HepG2 (cell line): ENCODE data around the gene KRT14. TPM values are rescaled to one million over a fixed set of nuclear protein-coding genes. Genes with fewer than 3 reads are reported as not detected.

ENCODE experiments used
- ATAC-seq: fragments of 200-7000 bp; cut with Tn5 transposase; 3 replicates; pipeline ENCODE4 v1.9.1; 2020; ENCODE audit warnings: mild to moderate bottlenecking, moderate library complexity
- BruUV-seq: library from RNA; stranded (reverse); fragments of 400-500 nt; replicated peaks from 2 replicates; lab custom pipeline; 2021; lab: Mats Ljungman, UMichigan
- CTCF ChIA-PET: fragments of 300-600 bp; formaldehyde crosslinking; extraction: SDS; loops from one replicate; lab custom pipeline; 2021; ENCODE audit warnings: low total read pairs, inconsistent platforms, low intra/inter-chr PET ratio; lab: Yijun Ruan, JAX
- POLR2A ChIA-PET: fragments of 350-600 bp; sonication (Branson Sonifier 250); formaldehyde crosslinking; loops from one replicate; lab custom pipeline; 2020; ENCODE audit warnings: antibody characterized with exemption, inconsistent platforms; lab: Yijun Ruan, JAX
- DNase-seq: peaks from one replicate; pipeline ENCODE4 v3.0.0-alpha.2; 2015; ENCODE audit warnings: low spot score
- FAIRE-seq: peaks from 3 replicates; lab custom pipeline; 2011; peaks lifted over from hg19 to GRCh38; lab: Jason Lieb, UNC
- H2AFZ ChIP-seq: one replicate; pipeline ENCODE4 v1.6.1; 2011; ENCODE audit warnings: low read length, inconsistent platforms
- H3K27ac ChIP-seq: fragments of 300-600 bp; 3 replicates; pipeline ENCODE4 v1.8.0; 2011; ENCODE audit warnings: mixed run types, mild to moderate bottlenecking, mixed read lengths, low read length, inconsistent platforms; ENCODE audit not compliant: insufficient read depth; ENCODE audit errors: extremely low read length
- H3K27me3 ChIP-seq, 2 experiments: fragments of 200-600 bp in 1 of 2; 2 replicates in 1 of 2; 3 replicates in 1 of 2; pipeline versions ENCODE4 v1.6.0 to v1.8.0; 2011; ENCODE audit warnings: low read length in 2 of 2, mild to moderate bottlenecking in 2 of 2, moderate library complexity in 2 of 2, inconsistent platforms in 1 of 2; ENCODE audit not compliant: insufficient read depth in 2 of 2, control insufficient read depth in 1 of 2
- H3K36me3 ChIP-seq, 2 experiments: fragments of 200-600 bp in 1 of 2; replicated peaks in 1 of 2; 2 replicates in 1 of 2; 3 replicates in 1 of 2; pipeline versions ENCODE4 v1.5.1 to v1.8.0; 2011; ENCODE audit warnings: low read length in 2 of 2, inconsistent platforms in 1 of 2; ENCODE audit not compliant: insufficient read depth in 2 of 2, control insufficient read depth in 1 of 2
- H3K4me1 ChIP-seq: 2 replicates; pipeline ENCODE4 v1.5.1; 2012; ENCODE audit warnings: low read length, inconsistent platforms; ENCODE audit not compliant: insufficient read depth
- H3K4me2 ChIP-seq: 2 replicates; pipeline ENCODE4 v1.6.0; 2011; ENCODE audit warnings: low read depth, low read length, inconsistent platforms
- H3K4me3 ChIP-seq, 3 experiments: fragments of 200-600 bp in 1 of 3; sonication (generic), shearing (Covaris generic) in 1 of 3; replicated peaks in 1 of 3; 2 replicates each; pipeline ENCODE4 v1.5.1; 2011 to 2016; ENCODE audit warnings: low read length in 3 of 3, inconsistent platforms in 2 of 3, low read depth in 2 of 3, mild to moderate bottlenecking in 2 of 3, control low read depth in 1 of 3, mixed read lengths in 1 of 3; ENCODE audit not compliant: insufficient read depth in 1 of 3
- H3K79me2 ChIP-seq: one replicate; pipeline ENCODE4 v1.6.1; 2011; ENCODE audit warnings: low read length, inconsistent platforms; ENCODE audit not compliant: insufficient read depth
- H3K9ac ChIP-seq: 2 replicates; pipeline ENCODE4 v1.6.0; 2011; ENCODE audit warnings: mild to moderate bottlenecking, low read depth, low read length, inconsistent platforms; ENCODE audit not compliant: insufficient read depth
- H3K9me3 ChIP-seq: 2 replicates; pipeline ENCODE4 v1.5.1; 2012; ENCODE audit warnings: mild to moderate bottlenecking, low read length
- H4K20me1 ChIP-seq: 2 replicates; pipeline ENCODE4 v1.6.0; 2011; ENCODE audit warnings: inconsistent platforms, mild to moderate bottlenecking, low read length, moderate library complexity; ENCODE audit not compliant: insufficient read depth
- ARNT ChIP-seq: fragments of 450-650 bp; IDR thresholded peaks from 2 replicates; pipeline ENCODE4 v1.6.1; 2017
- TBP ChIP-seq: sonication (generic); formaldehyde crosslinking; IDR thresholded peaks from 2 replicates; pipeline ENCODE4 v1.5.0; 2020; ENCODE audit warnings: missing genetic modification reagents
- ZBTB40 ChIP-seq, 2 experiments: fragments of 450-650 bp in 1 of 2; sonication (generic) in 1 of 2; formaldehyde crosslinking in 1 of 2; IDR thresholded peaks; 2 replicates each; pipeline versions ENCODE4 v1.6.1 to v1.8.0; 2016 to 2022; ENCODE audit warnings: antibody characterized with exemption in 1 of 2, mild to moderate bottlenecking in 1 of 2, missing genetic modification reagents in 1 of 2
- ZNF550 ChIP-seq: sonication (generic); formaldehyde crosslinking; IDR thresholded peaks from 2 replicates; pipeline ENCODE4 v1.4.0; 2020; ENCODE audit warnings: mild to moderate bottlenecking, missing genetic modification reagents, borderline replicate concordance
- ZNF563 ChIP-seq: sonication (generic); formaldehyde crosslinking; IDR thresholded peaks from 2 replicates; pipeline ENCODE4 v1.8.0; 2022; ENCODE audit warnings: mild to moderate bottlenecking, moderate library complexity, missing genetic modification reagents
- ZNF574 ChIP-seq: sonication (generic); formaldehyde crosslinking; IDR thresholded peaks from 2 replicates; pipeline ENCODE4 v1.4.0; 2020; ENCODE audit warnings: missing genetic modification reagents
- ZXDC ChIP-seq: sonication (generic); formaldehyde crosslinking; IDR thresholded peaks from 2 replicates; pipeline ENCODE4 v1.5.0; 2020; ENCODE audit warnings: mild to moderate bottlenecking, missing genetic modification reagents
- whole genome bisulfite sequencing: methylation state at CpG from one replicate; pipeline ENCODE4 v1.1.6; 2017; ENCODE audit warnings: low lambda C conversion rate; 5-methylcytosine and 5-hydroxymethylcytosine counted together
- in situ Hi-C: cut with HindIII; loops from 2 replicates; pipeline ENCODE4 v1.10.0; 2017; ENCODE audit warnings: low pct_unique_long_range_greater_than_20kb; ENCODE audit not compliant: extremely low pct_ligation_motif_present
- intact Hi-C: fragments of 100-400 bp; cut with micrococcal nuclease; formaldehyde crosslinking; loops from one replicate; pipeline ENCODE4 v1.10.0; 2022; ENCODE audit not compliant: unreplicated experiment
- polyA plus RNA-seq, 8 experiments: library from polyadenylated mRNA; depleted of rRNA in 3 of 8; stranded (reverse) in 7 of 8; unstranded in 1 of 8; fragments of >200 nt; fragmentation: Illumina TruSeq in 4 of 8; extraction: Trizol in 4 of 8; gene quantifications; 2 replicates each; pipeline versions ENCODE4 v1.2.1 to v1.2.3, GENCODE V29; 2011 to 2016; ENCODE audit warnings: low read depth in 4 of 8, missing spikeins in 1 of 8, mixed read lengths in 1 of 8; ENCODE audit not compliant: insufficient read depth in 1 of 8
- total RNA-seq, 5 experiments: library from RNA; depleted of rRNA; stranded (reverse); fragments of >200 nt; fragmentation: Illumina TruSeq; extraction: Trizol; gene quantifications; 2 replicates each; pipeline ENCODE4 v1.2.3, GENCODE V29; 2016; ENCODE audit warnings: low read depth in 1 of 5

KRT14 gene
- total and polyA plus RNA-seq, 2 of the 13 experiments (the other 11 are each of a cell fraction or from before 2014, with no cell fraction given), result 0.09 TPM; not detected in 1

GRCh38 chr17:41567317-41567716 lies 19.4 kb downstream of the KRT14 start:
- Histone ChIP-seq H3K4me3 (no peak overlapping the region), H2AFZ (no peak overlapping the region), H3K4me1 (0 out of 2 replicates have a peak, but pooled peaks cover 7% of the 10 kb centered on the region), H3K27ac (no peak overlapping the region), H3K4me2 (no peak overlapping the region), H3K9me3 (no peaks in the 10 kb centered on the region), H3K36me3 (no peaks in the 10 kb centered on the region), H3K27me3 (peaks cover 3 to 24% of the 10 kb centered on the region in 2 experiments; a peak in 3 of 5 replicates), H3K9ac (no peak overlapping the region), H3K79me2 (no peaks in the 10 kb centered on the region), H4K20me1 (no peaks in the 10 kb centered on the region)
- in situ Hi-C loops, result no loop called here
- intact Hi-C loops, result no loop called here
- ATAC-seq (no peak), DNase-seq (no peak), FAIRE-seq (no peak)
- TF ChIP-seq ZBTB40 (IDR thresholded peaks at IDR 0.05) (no peak), ZBTB40 (CRISPR knock-in tag; IDR thresholded peaks at IDR 0.05) (no peak), ZNF574 (CRISPR knock-in tag) (no peak), TBP (CRISPR knock-in tag) (no peak), ZNF563 (CRISPR knock-in tag) (no peak), ZNF550 (CRISPR knock-in tag) (no peak), ZXDC (CRISPR knock-in tag) (no peak), ARNT (no peak)
- POLR2A ChIA-PET, result no interaction called here
- BruUV-seq, result no TSS peak
- whole genome bisulfite sequencing, result 49% methylated on average over 6 of the region's 6 CpGs
- CTCF ChIA-PET, result no interaction called here
